IgD-negative memory B cell (primary cell): ENCODE data around the gene ITIH5. TPM values are rescaled to one million over a fixed set of nuclear protein-coding genes. Genes with fewer than 3 reads are reported as not detected.
A peak's percentile ranks its signal among the peaks of the same experiment; 100 is the strongest.
"Not testable (repeated sequence)": the region's sequence is repeated elsewhere in the genome, so short reads cannot be mapped to it uniquely, and the experiment has no call there.

Experiments
- H3K27ac Mint-ChIP-seq, 3 donors: one replicate each; pipeline ENCODE4 v1.8.0; 2020 to 2022; ENCODE audit warnings: mild to moderate bottlenecking in 3 of 3, mixed read lengths in 3 of 3, moderate library complexity in 1 of 3
- H3K27me3 Mint-ChIP-seq: one replicate; pipeline ENCODE4 v1.8.0; 2021; ENCODE audit warnings: mixed read lengths
- H3K36me3 Mint-ChIP-seq: one replicate; pipeline ENCODE4 v1.8.0; 2020; ENCODE audit warnings: mild to moderate bottlenecking, mixed read lengths
- H3K4me1 Mint-ChIP-seq, 3 donors: one replicate each; pipeline ENCODE4 v1.8.0; 2020 to 2022; ENCODE audit warnings: mixed read lengths in 3 of 3, mild to moderate bottlenecking in 1 of 3
- H3K4me3 Mint-ChIP-seq, 4 donors: one replicate each; pipeline ENCODE4 v1.8.0; 2020 to 2022; ENCODE audit warnings: mild to moderate bottlenecking in 4 of 4, mixed read lengths in 4 of 4, moderate library complexity in 3 of 4
- H3K9me3 Mint-ChIP-seq, 3 donors: one replicate each; pipeline ENCODE4 v1.8.0; 2020 to 2021; ENCODE audit warnings: mixed read lengths in 3 of 3, mild to moderate bottlenecking in 1 of 3
- polyA plus RNA-seq: library from polyadenylated mRNA; unstranded; fragments of 300-500 nt; fragmentation: Illumina TruSeq; gene quantifications from one replicate; pipeline ENCODE4 v1.2.3, GENCODE V29; 2021

ITIH5 gene
- polyA plus RNA-seq, 1 donor from 2014 or later: not detected

GRCh38 chr10:7697426-7697825, 30.7 kb upstream of the ITIH5 start:
- Mint-ChIP-seq H3K27me3 (peaks cover 4% of the 10 kb centered on the region), H3K9me3 (peaks cover 0 to 11% (median 3%) of the 10 kb centered on the region in 3 donors), H3K27ac (no peak overlapping the region), H3K36me3 (no peaks in the 10 kb centered on the region), H3K4me3 (no peak overlapping the region), H3K4me1 (no peaks in the 10 kb centered on the region)

GRCh38 chr10:7696545-7696944, 29.8 kb upstream of the ITIH5 start:
- Mint-ChIP-seq H3K4me3 (no peak overlapping the region), H3K27me3 (peaks cover 4% of the 10 kb centered on the region), H3K9me3 (peaks cover 0 to 12% (median 3%) of the 10 kb centered on the region in 3 donors), H3K27ac (no peak overlapping the region), H3K36me3 (no peaks in the 10 kb centered on the region), H3K4me1 (no peaks in the 10 kb centered on the region)

DNA sequence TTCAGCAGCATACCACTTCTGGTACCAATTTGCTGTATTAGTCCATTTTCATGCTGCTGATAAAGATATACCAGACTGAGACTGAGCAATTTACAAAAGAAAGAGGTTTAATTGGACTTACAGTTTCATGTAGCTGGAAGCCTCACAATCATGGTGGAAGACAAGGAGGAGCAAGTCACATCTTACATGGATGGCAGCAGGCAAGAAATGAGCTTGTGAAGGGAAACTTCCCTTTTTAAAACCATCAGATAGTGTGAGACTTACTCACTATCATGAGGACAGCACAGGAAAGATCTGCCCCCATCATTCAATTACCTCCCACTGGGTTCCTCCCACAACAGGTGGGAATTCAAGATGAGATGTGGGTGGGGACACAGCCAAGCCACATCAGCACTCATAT, 26.4 kb upstream of the ITIH5 start:
- not testable (repeated sequence) for H3K4me1 Mint-ChIP-seq, H3K4me3 Mint-ChIP-seq, H3K27ac Mint-ChIP-seq, H3K27me3 Mint-ChIP-seq, H3K36me3 Mint-ChIP-seq
- peaks cover 3 to 23% (median 4%) of the 10 kb centered on the region in 3 donors for H3K9me3 Mint-ChIP-seq

GRCh38 chr10:7692368-7692767, 25.6 kb upstream of the ITIH5 start:
- not testable (repeated sequence) for H3K27me3 Mint-ChIP-seq, H3K4me1 Mint-ChIP-seq, H3K36me3 Mint-ChIP-seq, H3K4me3 Mint-ChIP-seq, H3K27ac Mint-ChIP-seq
- peaks cover 3 to 23% (median 4%) of the 10 kb centered on the region in 3 donors for H3K9me3 Mint-ChIP-seq

GRCh38 chr10:7690885-7691597, 24.3 kb upstream of the ITIH5 start:
- not testable (repeated sequence) for H3K36me3 Mint-ChIP-seq, H3K4me1 Mint-ChIP-seq, H3K27me3 Mint-ChIP-seq, H3K4me3 Mint-ChIP-seq
- Mint-ChIP-seq H3K9me3 (peaks cover 3 to 23% (median 4%) of the 10 kb centered on the region in 3 donors), H3K27ac (peak overlapping the region in 2 of 3 donors; percentile 26 to 82)

DNA sequence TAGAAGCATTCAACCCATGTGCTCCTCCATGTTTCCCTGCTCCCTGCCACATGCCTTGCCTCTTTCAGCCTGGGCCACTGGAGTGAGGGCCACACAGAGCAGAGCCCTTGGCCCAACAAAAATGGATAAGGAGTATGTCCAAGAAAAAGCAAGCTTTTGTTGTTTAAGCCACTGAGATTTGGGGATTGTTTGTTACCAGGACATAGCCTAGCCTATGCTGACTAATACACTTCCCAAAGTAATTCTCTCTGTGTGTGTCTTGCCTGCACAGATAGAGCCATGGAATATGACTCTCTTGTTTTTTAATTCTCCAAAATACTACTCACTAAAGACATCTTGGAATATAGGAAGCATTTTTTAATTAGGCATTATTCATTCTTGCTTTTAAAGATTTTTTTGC, 22.8 kb upstream of the ITIH5 start:
- H3K9me3 Mint-ChIP-seq: peaks cover 3 to 23% (median 4%) of the 10 kb centered on the region in 3 donors
- peaks cover 0 to 3% (median 0%) of the 10 kb centered on the region in 3 donors for H3K4me1 Mint-ChIP-seq
- H3K36me3 Mint-ChIP-seq: no peaks in the 10 kb centered on the region
- no peak overlapping the region for H3K27ac Mint-ChIP-seq
- no peak overlapping the region for H3K4me3 Mint-ChIP-seq
- H3K27me3 Mint-ChIP-seq: peaks cover 10% of the 10 kb centered on the region

GRCh38 chr10:7687228-7687907, 20.6 kb upstream of the ITIH5 start:
- no peaks in the 10 kb centered on the region for H3K36me3 Mint-ChIP-seq
- no peak overlapping the region for H3K4me3 Mint-ChIP-seq
- peaks cover 0 to 3% (median 0%) of the 10 kb centered on the region in 3 donors for H3K4me1 Mint-ChIP-seq
- no peak overlapping the region for H3K27ac Mint-ChIP-seq
- H3K9me3 Mint-ChIP-seq: peaks cover 1 to 21% (median 3%) of the 10 kb centered on the region in 3 donors
- H3K27me3 Mint-ChIP-seq: peaks cover 12% of the 10 kb centered on the region

- Mint-ChIP-seq H3K27me3 (peaks cover 12% of the 10 kb centered on the region), H3K27ac (no peak overlapping the region)
Observed at GRCh38 chr10:7686351-7687171, 19.8 kb upstream of the ITIH5 start.

GRCh38 chr10:7680078-7680477, 13.3 kb upstream of the ITIH5 start:
- H3K27ac Mint-ChIP-seq, H3K4me1 Mint-ChIP-seq, H3K4me3 Mint-ChIP-seq, H3K36me3 Mint-ChIP-seq: not testable (repeated sequence)
- H3K9me3 Mint-ChIP-seq: peaks cover 0 to 10% (median 0%) of the 10 kb centered on the region in 3 donors
- H3K27me3 Mint-ChIP-seq: peaks cover 18% of the 10 kb centered on the region

More at GRCh38 chr10:7686351-7687171, 19.8 kb upstream of the ITIH5 start:
- Mint-ChIP-seq H3K9me3 (peaks cover 1 to 22% (median 3%) of the 10 kb centered on the region in 3 donors), H3K4me1 (peaks cover 0 to 3% (median 0%) of the 10 kb centered on the region in 3 donors), H3K36me3 (no peaks in the 10 kb centered on the region), H3K4me3 (no peak overlapping the region)

- peaks cover 19% of the 10 kb centered on the region for H3K27me3 Mint-ChIP-seq
- no peak overlapping the region for H3K27ac Mint-ChIP-seq
- H3K4me3 Mint-ChIP-seq: no peak overlapping the region
- H3K4me1 Mint-ChIP-seq: no peaks in the 10 kb centered on the region
- H3K9me3 Mint-ChIP-seq: peaks cover 0 to 10% (median 0%) of the 10 kb centered on the region in 3 donors
- H3K36me3 Mint-ChIP-seq: no peaks in the 10 kb centered on the region
Observed at GRCh38 chr10:7679256-7679655, 12.5 kb upstream of the ITIH5 start.

GRCh38 chr10:7672341-7673134, 5.8 kb upstream of the ITIH5 start:
- H3K27ac Mint-ChIP-seq: no peak overlapping the region
- peaks cover 4 to 13% (median 5%) of the 10 kb centered on the region in 3 donors for H3K4me1 Mint-ChIP-seq
- H3K27me3 Mint-ChIP-seq: peaks cover 52% of the 10 kb centered on the region
- no peaks in the 10 kb centered on the region for H3K9me3 Mint-ChIP-seq
- no peak overlapping the region for H3K4me3 Mint-ChIP-seq
- H3K36me3 Mint-ChIP-seq: no peaks in the 10 kb centered on the region

DNA sequence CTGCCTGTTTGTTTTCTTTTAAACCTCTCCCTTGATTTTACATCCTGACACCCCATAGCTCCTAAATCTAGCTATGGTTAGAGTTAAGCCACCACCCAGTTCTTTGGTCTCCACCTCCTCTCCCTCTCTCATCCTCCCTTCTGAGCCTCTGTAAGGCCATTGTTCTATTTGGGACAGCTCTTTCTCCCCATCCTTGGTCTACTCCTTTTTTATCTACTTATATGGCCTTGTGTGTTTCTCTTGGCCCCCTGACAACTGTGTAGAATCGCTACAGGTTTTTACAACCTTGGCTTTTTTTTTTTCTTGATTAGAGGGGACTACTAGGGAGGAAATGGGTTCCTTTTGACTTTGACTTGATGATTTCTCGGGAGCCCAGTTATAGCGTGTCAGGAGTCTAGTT, 3.4 kb upstream of the ITIH5 start:
- Mint-ChIP-seq H3K27ac (no peak overlapping the region), H3K27me3 (peaks cover 53% of the 10 kb centered on the region), H3K9me3 (no peaks in the 10 kb centered on the region), H3K4me3 (no peak overlapping the region), H3K4me1 (peaks cover 11 to 23% (median 13%) of the 10 kb centered on the region in 3 donors), H3K36me3 (no peaks in the 10 kb centered on the region)

- Mint-ChIP-seq H3K4me1 (peaks cover 11 to 23% (median 13%) of the 10 kb centered on the region in 3 donors), H3K27ac (no peak overlapping the region), H3K36me3 (no peaks in the 10 kb centered on the region), H3K4me3 (peak overlapping the region; percentile 21 to 89 (median 64)), H3K27me3 (peaks cover 44% of the 10 kb centered on the region), H3K9me3 (peaks cover 0 to 1% (median 0%) of the 10 kb centered on the region in 3 donors)
Observed at GRCh38 chr10:7667262-7668141, 736 bp upstream of the ITIH5 start.
